Measurements from ENCODE around the gene CES4A.

- TF ChIP-seq, protein P1, sequence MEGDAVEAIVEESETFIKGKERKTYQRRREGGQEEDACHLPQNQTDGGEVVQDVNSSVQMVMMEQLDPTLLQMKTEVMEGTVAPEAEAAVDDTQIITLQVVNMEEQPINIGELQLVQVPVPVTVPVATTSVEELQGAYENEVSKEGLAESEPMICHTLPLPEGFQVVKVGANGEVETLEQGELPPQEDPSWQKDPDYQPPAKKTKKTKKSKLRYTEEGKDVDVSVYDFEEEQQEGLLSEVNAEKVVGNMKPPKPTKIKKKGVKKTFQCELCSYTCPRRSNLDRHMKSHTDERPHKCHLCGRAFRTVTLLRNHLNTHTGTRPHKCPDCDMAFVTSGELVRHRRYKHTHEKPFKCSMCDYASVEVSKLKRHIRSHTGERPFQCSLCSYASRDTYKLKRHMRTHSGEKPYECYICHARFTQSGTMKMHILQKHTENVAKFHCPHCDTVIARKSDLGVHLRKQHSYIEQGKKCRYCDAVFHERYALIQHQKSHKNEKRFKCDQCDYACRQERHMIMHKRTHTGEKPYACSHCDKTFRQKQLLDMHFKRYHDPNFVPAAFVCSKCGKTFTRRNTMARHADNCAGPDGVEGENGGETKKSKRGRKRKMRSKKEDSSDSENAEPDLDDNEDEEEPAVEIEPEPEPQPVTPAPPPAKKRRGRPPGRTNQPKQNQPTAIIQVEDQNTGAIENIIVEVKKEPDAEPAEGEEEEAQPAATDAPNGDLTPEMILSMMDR (IDR thresholded peaks at IDR 0.05): peak in 1 of 6 experiments; percentile 22
- no peak for TF ChIP-seq POLR2A (IDR thresholded peaks at IDR 0.05)
These were observed 39.8 kb downstream of the CES4A start for GRCh38 chr16:67028167-67028695.

Measured in thyroid gland (tissue), 4 donors.